HG02885 (cell line): ENCODE measurements around the gene PHF20.
"Not testable (repeated sequence)": the region's sequence is repeated elsewhere in the genome, so short reads cannot be mapped to it uniquely, and the experiment has no call there.

Experiments used
- ATAC-seq: cut with Tn5 transposase; IDR thresholded peaks from one replicate; pipeline ENCODE4 v1.9.1; 2021; ENCODE audit warnings: mild to moderate bottlenecking; ENCODE audit not compliant: unreplicated experiment, poor library complexity

The PHF20 gene

GRCh38 chr20:35738410-35739179 is 33.2 kb upstream of the PHF20 start:
- no peak for ATAC-seq

- ATAC-seq, result no peak
Measured at GRCh38 chr20:35739294-35740163, 32.3 kb upstream of the PHF20 start.

GRCh38 chr20:35741892-35742740 is 29.7 kb upstream of the PHF20 start, which contains the start of gene RBM39:
TSS of gene RBM39 (minus strand) at chr20:35742260. CDS start at chr20:35740874, 1,386 bp downstream.
- peak; percentile 87 for ATAC-seq

- no peak for ATAC-seq
Measured at GRCh38 chr20:35742741-35743523, 28.9 kb upstream of the PHF20 start.

GRCh38 chr20:35743693-35744491 is 27.9 kb upstream of the PHF20 start:
- no peak for ATAC-seq

GRCh38 chr20:35744492-35744841 is 27.3 kb upstream of the PHF20 start:
- not testable (repeated sequence) for ATAC-seq

GRCh38 chr20:35750611-35751010 is 21.2 kb upstream of the PHF20 start:
- no peak for ATAC-seq

GRCh38 chr20:35756404-35756803 is 15.4 kb upstream of the PHF20 start:
- no peak for ATAC-seq

GRCh38 chr20:35757098-35757705 is 14.6 kb upstream of the PHF20 start:
- ATAC-seq, result no peak

GRCh38 chr20:35761548-35761947 is 10.3 kb upstream of the PHF20 start:
- ATAC-seq, result not testable (repeated sequence)

- ATAC-seq, result no peak
Measured at GRCh38 chr20:35762461-35762860, 9.4 kb upstream of the PHF20 start.

GRCh38 chr20:35764936-35765335 is 6.9 kb upstream of the PHF20 start:
- not testable (repeated sequence) for ATAC-seq

- no peak for ATAC-seq
Measured at GRCh38 chr20:35766843-35767242, 5.0 kb upstream of the PHF20 start.

GRCh38 chr20:35767683-35768481 is 3.9 kb upstream of the PHF20 start:
- ATAC-seq, result peak; percentile 43

GRCh38 chr20:35768731-35769664 is 2.8 kb upstream of the PHF20 start:
- no peak for ATAC-seq

- no peak for ATAC-seq
Measured at GRCh38 chr20:35771367-35771688, 487 bp upstream of the PHF20 start.

GRCh38 chr20:35772563-35773058 is 796 bp downstream of the PHF20 start:
- ATAC-seq, result no peak
